IPS-18a (cell line): ENCODE data around the gene ATP10D.

Experiments
- H3K27ac ChIP-seq: one replicate; pipeline ENCODE4 v1.5.1; 2013; ENCODE audit warnings: low read length
- H3K27me3 ChIP-seq: one replicate; pipeline ENCODE4 v1.6.1; 2013; ENCODE audit warnings: mild to moderate bottlenecking, low read length; ENCODE audit not compliant: control insufficient read depth, insufficient read depth
- H3K36me3 ChIP-seq: one replicate; pipeline ENCODE4 v1.6.1; 2013; ENCODE audit warnings: low read depth, low read length; ENCODE audit not compliant: control insufficient read depth
- H3K4me1 ChIP-seq: one replicate; pipeline ENCODE4 v1.6.1; 2013; ENCODE audit warnings: low read depth, low read length; ENCODE audit not compliant: control insufficient read depth
- H3K4me3 ChIP-seq: one replicate; pipeline ENCODE4 v1.5.1; 2013; ENCODE audit warnings: low read length
- H3K9ac ChIP-seq: one replicate; pipeline ENCODE4 v1.6.1; 2013; ENCODE audit warnings: mild to moderate bottlenecking, low read length, moderate library complexity
- H3K9me3 ChIP-seq: one replicate; pipeline ENCODE4 v1.6.1; 2013; ENCODE audit warnings: low read depth, low read length; ENCODE audit not compliant: control insufficient read depth

ATP10D gene

GRCh38 chr4:47598896-47599295 is 113.8 kb downstream of the ATP10D start:
- no peak overlapping the region for H3K27ac ChIP-seq
- no peaks in the 10 kb centered on the region for H3K4me1 ChIP-seq
- H3K27me3 ChIP-seq = no peaks in the 10 kb centered on the region
- no peaks in the 10 kb centered on the region for H3K36me3 ChIP-seq
- H3K9ac ChIP-seq = no peak overlapping the region
- no peaks in the 10 kb centered on the region for H3K9me3 ChIP-seq
- no peak overlapping the region for H3K4me3 ChIP-seq

GRCh38 chr4:47606482-47606881 is 121.4 kb downstream of the ATP10D start:
- H3K27me3 ChIP-seq = no peaks in the 10 kb centered on the region
- H3K36me3 ChIP-seq = no peaks in the 10 kb centered on the region
- H3K4me1 ChIP-seq = no peaks in the 10 kb centered on the region
- no peak overlapping the region for H3K4me3 ChIP-seq
- H3K9me3 ChIP-seq = no peaks in the 10 kb centered on the region
- H3K9ac ChIP-seq = no peak overlapping the region
- no peak overlapping the region for H3K27ac ChIP-seq

- no peaks in the 10 kb centered on the region for H3K9me3 ChIP-seq
- no peaks in the 10 kb centered on the region for H3K36me3 ChIP-seq
- no peaks in the 10 kb centered on the region for H3K4me1 ChIP-seq
- H3K27ac ChIP-seq = no peak overlapping the region
- H3K27me3 ChIP-seq = no peaks in the 10 kb centered on the region
- no peak overlapping the region for H3K9ac ChIP-seq
- no peak overlapping the region for H3K4me3 ChIP-seq
These were observed 127.3 kb downstream of the ATP10D start for GRCh38 chr4:47612116-47613023.

GRCh38 chr4:47615385-47615784 is 130.3 kb downstream of the ATP10D start:
- Histone ChIP-seq H3K9ac (no peak overlapping the region), H3K27me3 (no peaks in the 10 kb centered on the region), H3K36me3 (no peaks in the 10 kb centered on the region), H3K4me1 (no peaks in the 10 kb centered on the region), H3K9me3 (no peaks in the 10 kb centered on the region), H3K4me3 (no peak overlapping the region), H3K27ac (no peak overlapping the region)

GRCh38 chr4:47617607-47618006 is 132.5 kb downstream of the ATP10D start:
- no peaks in the 10 kb centered on the region for H3K9me3 ChIP-seq
- no peaks in the 10 kb centered on the region for H3K36me3 ChIP-seq
- H3K4me1 ChIP-seq = no peaks in the 10 kb centered on the region
- H3K4me3 ChIP-seq = no peak overlapping the region
- H3K27me3 ChIP-seq = no peaks in the 10 kb centered on the region
- H3K9ac ChIP-seq = no peak overlapping the region
- no peak overlapping the region for H3K27ac ChIP-seq

GRCh38 chr4:47619691-47620090 is 134.6 kb downstream of the ATP10D start:
- no peaks in the 10 kb centered on the region for H3K4me1 ChIP-seq
- no peak overlapping the region for H3K27ac ChIP-seq
- H3K36me3 ChIP-seq = no peaks in the 10 kb centered on the region
- no peak overlapping the region for H3K4me3 ChIP-seq
- H3K27me3 ChIP-seq = no peaks in the 10 kb centered on the region
- H3K9me3 ChIP-seq = no peaks in the 10 kb centered on the region
- H3K9ac ChIP-seq = no peak overlapping the region

- H3K9me3 ChIP-seq = no peaks in the 10 kb centered on the region
- H3K9ac ChIP-seq = no peak overlapping the region
- H3K4me1 ChIP-seq = no peaks in the 10 kb centered on the region
- no peaks in the 10 kb centered on the region for H3K27me3 ChIP-seq
- H3K27ac ChIP-seq = no peak overlapping the region
- H3K4me3 ChIP-seq = no peak overlapping the region
- no peaks in the 10 kb centered on the region for H3K36me3 ChIP-seq
These were observed 136.1 kb downstream of the ATP10D start for GRCh38 chr4:47621181-47621580.

GRCh38 chr4:47624031-47624441 is 139.0 kb downstream of the ATP10D start:
- Histone ChIP-seq H3K4me1 (no peaks in the 10 kb centered on the region), H3K27me3 (no peaks in the 10 kb centered on the region), H3K4me3 (no peak overlapping the region), H3K36me3 (no peaks in the 10 kb centered on the region), H3K9ac (no peak overlapping the region), H3K27ac (no peak overlapping the region), H3K9me3 (no peaks in the 10 kb centered on the region)

- Histone ChIP-seq H3K36me3 (no peaks in the 10 kb centered on the region), H3K9ac (no peak overlapping the region), H3K4me3 (no peak overlapping the region), H3K27me3 (no peaks in the 10 kb centered on the region), H3K9me3 (no peaks in the 10 kb centered on the region), H3K4me1 (no peaks in the 10 kb centered on the region), H3K27ac (no peak overlapping the region)
These were observed 146.1 kb downstream of the ATP10D start for GRCh38 chr4:47631161-47631560.

- H3K27ac ChIP-seq = no peak overlapping the region
- no peak overlapping the region for H3K9ac ChIP-seq
- no peaks in the 10 kb centered on the region for H3K27me3 ChIP-seq
- no peaks in the 10 kb centered on the region for H3K36me3 ChIP-seq
- no peaks in the 10 kb centered on the region for H3K4me1 ChIP-seq
- H3K4me3 ChIP-seq = no peak overlapping the region
- no peaks in the 10 kb centered on the region for H3K9me3 ChIP-seq
These were observed 154.5 kb downstream of the ATP10D start for GRCh38 chr4:47639531-47639930.

- Histone ChIP-seq H3K9ac (no peak overlapping the region), H3K4me1 (no peaks in the 10 kb centered on the region)
These were observed 155.8 kb downstream of the ATP10D start for GRCh38 chr4:47640911-47641310.

GRCh38 chr4:47641755-47642154 is 156.7 kb downstream of the ATP10D start:
- Histone ChIP-seq H3K4me1 (no peaks in the 10 kb centered on the region), H3K9me3 (no peaks in the 10 kb centered on the region), H3K27me3 (no peaks in the 10 kb centered on the region), H3K36me3 (no peaks in the 10 kb centered on the region), H3K9ac (no peak overlapping the region), H3K4me3 (no peak overlapping the region), H3K27ac (no peak overlapping the region)

More at GRCh38 chr4:47640911-47641310, 155.8 kb downstream of the ATP10D start:
- Histone ChIP-seq H3K27ac (no peak overlapping the region), H3K36me3 (no peaks in the 10 kb centered on the region), H3K9me3 (no peaks in the 10 kb centered on the region), H3K4me3 (no peak overlapping the region), H3K27me3 (no peaks in the 10 kb centered on the region)
